Activated gamma-delta T cell treated with Interleukin-2 at 50 U/mL for 16 hours (primary cell): ENCODE data around the gene PTCD1.
"Not testable (repeated sequence)": the region's sequence is repeated elsewhere in the genome, so short reads cannot be mapped to it uniquely, and the experiment has no call there.

ENCODE experiments used
- DNase-seq: peaks from one replicate; pipeline ENCODE4 v3.0.0-alpha.2; 2020

Gene PTCD1

DNA sequence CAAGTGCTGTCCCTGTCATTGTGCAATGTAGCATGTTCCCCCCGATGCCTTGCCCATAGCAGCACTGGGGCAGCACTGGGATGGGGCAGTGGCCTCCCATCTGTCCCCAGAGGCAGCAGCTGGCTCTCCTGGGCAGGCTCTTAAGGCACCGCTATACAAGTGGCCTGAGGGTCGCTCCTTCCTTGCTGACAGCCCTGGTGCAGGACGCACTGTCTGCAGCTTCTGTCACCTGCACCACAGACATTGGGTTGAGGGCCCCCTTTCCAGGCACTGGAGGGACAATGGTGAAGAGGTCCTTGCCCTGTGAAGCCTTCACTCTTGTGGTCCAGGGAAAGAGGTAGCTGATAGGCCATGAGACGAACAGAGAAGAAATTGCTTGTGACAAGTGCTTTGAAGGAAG lies 10.7 kb upstream of the PTCD1 start:
- no peak for DNase-seq

DNA sequence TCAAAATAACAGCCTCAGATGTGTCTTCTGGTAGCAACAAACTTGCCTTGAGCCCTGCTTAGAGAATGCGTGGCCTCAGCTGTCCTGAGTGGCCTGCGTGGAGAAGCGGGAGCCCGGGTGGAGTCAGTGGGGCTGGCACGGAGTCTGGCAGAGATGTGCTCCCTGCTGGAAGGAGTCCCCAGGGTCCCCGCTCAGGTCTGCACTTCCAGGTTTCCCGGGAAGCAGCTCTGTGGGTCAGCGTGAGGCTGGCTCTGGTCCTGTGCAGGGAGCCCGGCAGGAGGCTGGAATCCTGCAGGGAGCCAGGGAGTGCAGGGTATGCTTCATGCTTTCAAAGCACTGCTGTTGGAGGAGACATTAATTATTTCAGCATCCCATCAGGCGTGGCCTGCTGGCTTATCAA lies 10.3 kb upstream of the PTCD1 start:
- no peak for DNase-seq

GRCh38 chr7:99447943-99448342 lies 9.3 kb upstream of the PTCD1 start:
- DNase-seq = no peak

DNA sequence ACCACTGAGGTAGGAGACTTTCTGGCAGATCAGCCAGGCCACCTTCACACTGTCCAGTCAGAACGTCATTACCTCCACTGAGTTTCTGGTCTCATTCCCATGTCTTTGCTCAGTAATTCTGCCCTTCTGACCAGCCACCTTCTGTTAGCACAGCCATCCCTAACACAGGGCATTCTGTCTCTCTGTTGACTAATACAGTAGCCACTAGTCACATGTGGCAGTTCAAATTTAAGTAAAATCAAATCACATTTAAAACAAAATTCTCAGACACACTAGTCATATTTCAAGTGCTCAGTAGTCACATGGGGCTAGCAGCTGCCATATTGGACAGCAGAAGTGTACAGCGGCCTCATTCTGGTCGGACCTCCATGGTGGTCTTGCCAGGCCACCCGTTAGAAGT lies 7.5 kb upstream of the PTCD1 start:
- no peak for DNase-seq

GRCh38 chr7:99440195-99440594 lies 1.6 kb upstream of the PTCD1 start:
- no peak for DNase-seq

GRCh38 chr7:99437946-99438572 lies 539 bp downstream of the PTCD1 start:
- no peak for DNase-seq

DNA sequence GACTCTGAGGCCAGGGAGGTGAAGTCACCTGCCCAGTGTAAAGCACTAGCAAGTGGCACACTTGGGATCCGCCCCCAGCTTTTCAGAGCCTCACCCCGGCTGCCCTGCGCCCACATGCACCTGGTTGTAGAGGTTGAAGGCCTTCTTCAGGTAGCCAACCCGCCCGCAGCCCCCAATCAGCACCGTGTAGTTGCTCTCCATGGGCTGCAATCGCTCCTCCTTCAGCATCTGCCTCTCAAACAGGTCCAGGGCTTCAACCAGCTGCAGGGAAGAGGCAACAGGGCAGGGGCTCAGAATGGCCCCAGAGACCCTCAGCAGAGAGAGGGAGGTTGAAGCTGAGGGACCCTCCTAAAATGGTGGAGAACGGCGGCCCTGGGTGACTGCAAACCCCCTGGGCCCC lies 5.4 kb downstream of the PTCD1 start:
- no peak for DNase-seq

DNA sequence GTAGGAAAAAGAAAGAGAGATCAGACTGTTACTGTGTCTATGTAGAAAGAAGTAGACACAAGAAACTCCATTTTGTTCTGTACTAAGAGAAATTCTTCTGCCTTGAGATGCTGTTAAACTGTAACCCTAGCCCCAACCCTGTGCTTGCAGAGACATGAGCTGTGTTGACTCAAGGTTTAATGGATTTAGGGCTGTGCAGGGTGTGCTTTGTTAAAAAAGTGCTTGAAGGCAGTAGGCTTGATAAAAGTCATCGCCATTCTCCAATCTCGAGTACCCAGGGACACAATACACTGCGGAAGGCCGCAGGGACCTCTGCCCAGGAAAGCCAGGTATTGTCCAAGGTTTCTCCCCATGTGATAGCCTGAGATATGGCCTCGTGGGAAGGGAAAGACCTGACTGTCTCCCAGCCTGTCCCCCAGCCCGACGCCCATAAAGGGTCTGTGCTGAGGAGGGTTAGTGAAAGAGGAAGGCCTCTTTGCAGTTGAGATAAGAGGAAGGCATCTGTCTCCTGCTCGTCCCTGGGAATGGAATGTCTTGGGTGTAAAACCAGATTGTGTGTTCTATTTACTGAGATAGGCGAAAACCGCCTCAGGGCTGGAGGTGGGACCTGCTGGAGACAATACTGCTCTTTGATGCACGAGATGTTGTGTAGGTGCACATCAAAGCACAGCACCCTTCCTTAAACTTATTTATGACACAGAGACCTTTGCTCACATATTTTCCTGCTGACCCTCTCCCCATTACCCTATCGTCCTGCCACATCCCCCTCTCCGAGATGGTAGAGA lies 6.7 kb downstream of the PTCD1 start:
- not testable (repeated sequence) for DNase-seq

DNA sequence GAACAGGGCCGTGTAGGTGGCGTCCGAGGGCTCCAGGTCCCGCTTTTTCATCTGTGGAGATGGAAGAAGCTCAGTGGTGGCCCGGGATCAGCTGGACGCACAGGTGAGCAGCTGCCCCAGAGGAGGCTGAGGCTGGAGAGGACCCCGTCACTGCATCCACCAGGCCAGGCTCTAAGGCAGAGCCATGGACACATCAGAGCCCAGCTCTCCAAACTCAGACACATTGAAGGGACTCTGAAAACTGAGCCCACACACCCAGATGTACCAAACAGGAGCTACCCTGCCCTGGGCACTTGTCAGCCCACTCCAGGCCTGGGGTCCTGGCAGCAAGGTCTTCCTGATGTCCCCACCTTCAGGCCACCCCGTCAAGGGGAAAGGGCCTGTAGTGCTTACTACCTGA lies 8.8 kb downstream of the PTCD1 start:
- no peak for DNase-seq

DNA sequence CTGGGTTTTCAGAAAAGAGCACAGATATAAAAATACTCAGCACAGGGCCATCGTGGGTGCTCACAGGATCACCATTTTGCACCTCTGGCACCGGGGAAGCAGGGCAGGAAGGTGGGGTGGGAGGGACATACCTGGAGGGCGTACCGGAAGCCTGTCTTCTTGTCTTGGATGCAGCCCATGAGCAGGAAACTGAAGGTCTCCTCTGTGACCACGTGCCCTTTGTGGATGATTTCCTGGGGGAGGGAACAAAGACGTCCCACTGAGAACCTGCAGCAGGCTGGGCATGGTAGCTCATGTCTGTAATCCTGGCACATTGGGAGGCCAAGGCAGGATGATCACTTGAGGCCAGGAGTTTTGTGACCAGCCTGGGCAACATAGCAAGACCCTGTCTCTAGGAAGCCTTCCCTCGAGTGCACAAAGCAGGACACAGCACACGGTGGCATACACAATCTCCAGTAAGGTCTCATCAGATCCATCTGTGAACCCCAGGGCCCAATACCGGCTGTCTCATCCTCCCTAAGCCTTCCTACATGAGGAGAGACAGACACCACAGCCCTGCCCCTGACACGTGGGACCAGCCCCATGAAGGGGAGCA lies 9.5 kb downstream of the PTCD1 start:
- DNase-seq = no peak

DNA sequence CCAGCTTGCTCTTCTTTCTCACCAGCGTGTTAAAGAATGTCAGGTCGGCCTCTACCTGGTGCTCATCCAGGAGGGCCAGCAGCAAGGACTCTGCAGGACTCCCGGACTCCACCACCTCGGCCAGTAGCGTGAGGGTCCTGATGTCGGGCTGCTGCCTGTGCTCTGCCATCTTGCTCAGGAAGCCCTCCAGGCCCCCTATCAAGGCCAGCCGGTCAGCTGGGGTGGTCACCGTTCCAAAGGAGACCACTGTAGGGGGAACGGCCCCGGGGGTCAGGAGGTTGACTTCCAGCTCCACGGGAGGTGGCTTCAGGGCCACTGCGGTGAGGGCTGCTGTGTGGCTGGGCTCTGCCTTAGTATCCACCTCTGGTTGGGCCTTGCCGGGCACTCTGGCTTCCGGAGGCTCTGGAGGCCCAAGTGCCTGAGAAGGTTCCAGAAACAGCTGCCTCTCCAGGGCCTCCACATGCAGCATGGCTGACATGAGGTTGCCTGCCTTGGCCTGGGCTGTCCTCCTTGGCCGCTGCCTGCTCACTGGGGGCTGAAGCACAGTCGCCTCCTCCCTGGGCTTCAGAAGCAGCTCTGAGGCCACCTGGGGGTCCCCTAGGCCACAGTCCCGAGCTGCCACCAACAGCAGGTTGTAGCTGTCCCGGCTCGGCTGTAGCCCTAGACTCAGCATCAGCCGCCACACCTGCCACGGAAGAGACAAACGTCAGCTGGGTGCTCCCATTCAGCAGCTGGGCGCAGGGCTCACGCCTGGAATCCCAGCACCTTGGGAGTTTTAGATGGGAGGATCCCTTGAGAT lies 13.5 kb downstream of the PTCD1 start:
- no peak for DNase-seq

DNA sequence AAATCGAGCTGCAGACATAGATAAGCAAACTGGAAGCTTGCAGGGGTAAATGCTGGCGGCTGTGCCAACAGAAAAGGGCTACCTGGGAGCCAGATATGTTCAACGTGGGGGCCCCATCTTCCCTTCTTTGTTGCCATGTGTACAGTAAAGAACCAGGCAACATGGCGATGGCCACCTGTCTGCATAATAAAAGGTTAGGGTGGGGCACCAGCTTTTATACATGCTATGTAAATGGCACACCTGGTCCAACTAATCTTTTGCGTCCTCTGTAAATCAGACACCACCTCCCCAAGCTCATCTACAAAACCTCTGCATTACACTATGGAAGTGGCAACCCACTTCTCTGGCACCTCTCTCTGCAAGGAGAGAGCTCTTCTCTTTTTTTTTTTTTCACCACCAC lies 16.0 kb downstream of the PTCD1 start:
- DNase-seq = no peak

GRCh38 chr7:99422186-99422585 lies 16.4 kb downstream of the PTCD1 start:
- no peak for DNase-seq

GRCh38 chr7:99420986-99421385 lies 17.6 kb downstream of the PTCD1 start:
- no peak for DNase-seq

DNA sequence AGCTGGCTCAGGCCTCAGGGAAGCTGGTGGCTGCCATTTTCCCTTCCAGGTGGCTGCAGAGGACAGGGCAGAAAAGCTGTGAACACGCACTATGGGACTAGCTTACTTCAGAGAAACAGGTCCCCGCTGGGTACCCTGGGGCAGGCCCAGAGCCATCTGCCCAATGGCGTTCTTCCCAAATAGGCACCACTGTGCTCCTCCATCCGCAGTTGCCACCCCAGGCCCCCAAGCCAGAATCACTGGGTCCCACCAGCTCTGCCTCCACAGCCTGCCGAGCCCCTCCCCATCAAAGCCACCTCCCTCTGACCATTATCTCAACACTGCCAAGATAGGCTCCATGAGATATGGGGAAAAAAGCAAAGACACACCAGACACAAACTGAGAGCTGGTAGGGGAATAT lies 18.4 kb downstream of the PTCD1 start:
- DNase-seq = no peak

GRCh38 chr7:99419323-99420021 lies 19.1 kb downstream of the PTCD1 start:
- DNase-seq = no peak

- no peak for DNase-seq
Measured at GRCh38 chr7:99418260-99418659, 20.3 kb downstream of the PTCD1 start.

DNA sequence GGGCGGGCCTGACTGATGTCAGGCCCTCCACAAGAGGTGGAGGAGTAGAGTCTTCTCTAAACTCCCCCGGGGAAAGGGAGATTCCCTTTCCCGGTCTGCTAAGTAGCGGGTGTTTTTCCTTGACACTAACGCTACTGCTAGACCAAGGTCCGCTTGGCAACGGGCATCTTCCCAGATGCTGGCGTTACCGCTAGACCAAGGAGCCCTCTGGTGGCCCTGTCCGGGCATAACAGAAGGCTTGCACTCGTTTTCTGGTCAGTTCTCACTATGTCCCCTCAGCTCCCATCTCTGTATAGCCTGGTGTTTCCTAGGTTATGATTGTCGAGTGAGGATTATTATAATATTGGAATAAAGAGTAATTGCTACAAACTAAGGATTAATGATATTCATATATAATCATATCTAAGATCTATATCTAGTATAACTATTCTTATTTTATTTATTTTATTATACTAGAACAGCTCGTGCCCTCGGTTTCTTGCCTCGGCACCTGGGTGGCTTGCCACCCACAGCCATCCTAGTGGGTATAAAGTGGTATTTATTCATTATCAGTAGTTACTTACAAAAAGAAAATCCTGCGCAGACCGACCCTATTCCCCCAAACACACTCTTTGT lies 23.0 kb downstream of the PTCD1 start:
- DNase-seq = peak; percentile 18

DNA sequence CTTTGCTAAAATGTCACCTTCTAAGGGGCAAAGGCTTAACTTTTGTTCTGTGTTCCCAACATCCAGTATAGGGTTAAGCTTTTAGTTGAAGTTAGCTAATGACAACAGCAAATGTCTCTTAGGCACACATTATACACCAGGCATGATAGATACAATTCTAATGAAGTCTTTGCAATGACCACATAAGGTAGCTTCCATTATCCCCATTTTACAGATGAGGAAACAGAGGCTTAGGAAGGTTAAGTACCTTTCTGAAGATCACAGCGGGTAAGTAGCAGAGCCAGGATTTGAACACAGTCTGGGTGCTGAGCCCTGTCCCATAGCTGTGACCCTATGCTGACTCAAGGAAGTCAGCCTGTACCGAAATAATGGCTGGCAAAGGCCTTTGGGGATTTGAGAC lies 28.0 kb downstream of the PTCD1 start:
- no peak for DNase-seq

DNA sequence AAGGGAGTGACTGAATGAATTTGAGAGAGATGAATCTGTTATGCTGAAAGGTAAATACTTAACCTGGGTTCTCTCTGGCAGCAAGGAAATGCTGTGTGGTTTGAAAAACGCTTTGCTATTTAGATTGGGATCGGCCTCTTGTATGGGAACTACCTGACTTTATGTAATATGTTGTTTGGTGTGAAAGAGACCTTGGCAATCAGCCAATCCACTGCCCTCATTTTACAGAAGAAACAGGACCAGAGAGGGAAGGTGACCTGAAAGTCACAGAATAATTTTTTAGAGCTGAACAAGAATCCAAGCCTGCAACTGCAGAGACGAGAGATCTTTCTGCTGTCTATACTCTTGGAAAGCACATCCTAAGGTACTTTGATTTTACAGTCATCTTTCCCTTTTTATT lies 28.8 kb downstream of the PTCD1 start:
- no peak for DNase-seq

DNA sequence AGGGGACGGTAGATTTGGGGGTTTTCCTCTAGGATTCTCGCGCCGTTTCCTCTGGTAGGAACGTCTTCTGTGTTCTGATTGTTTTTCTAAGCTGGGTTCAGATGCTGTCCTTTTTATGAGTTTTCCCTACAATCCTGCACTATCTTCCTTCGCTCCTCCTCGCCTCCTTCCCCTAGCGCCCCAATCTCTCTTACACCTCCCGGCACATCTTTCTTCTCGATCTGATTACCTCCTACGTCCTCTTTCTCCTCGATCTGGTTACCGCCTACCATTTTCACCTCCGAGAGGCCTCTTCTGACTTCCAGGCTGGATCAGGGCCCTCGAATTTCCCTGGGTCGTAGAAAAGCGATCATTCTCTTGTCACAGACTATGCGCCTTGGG lies 29.4 kb downstream of the PTCD1 start:
- DNase-seq = no peak

- DNase-seq = peak; percentile 93
Measured at GRCh38 chr7:99408379-99409191, 30.0 kb downstream of the PTCD1 start, which contains the start of the genes BUD31 and PDAP1. Gene BUD31, plus strand, starts transcription at chr7:99408969. Its CDS starts 2,124 bp downstream, at chr7:99411093. Gene PDAP1, minus strand, starts transcription at chr7:99408597. Its CDS starts 49 bp downstream, at chr7:99408548.
